A549 (cell line): ENCODE results near the gene DDN.

Source experiments
- EHF ChIP-seq: fragments of 250-450 bp; sonication (Bioruptor Pico); IDR thresholded peaks from 2 replicates; pipeline ENCODE4 v1.5.0; 2020; ENCODE audit warnings: mild to moderate bottlenecking
- EHMT2 ChIP-seq: fragments of 200-600 bp; sonication (generic); IDR thresholded peaks from 2 replicates; pipeline ENCODE4 v1.6.1; 2016; ENCODE audit warnings: antibody characterized with exemption, low read depth, mild to moderate bottlenecking, moderate library complexity
- JUNB ChIP-seq: fragments of >200 bp; sonication (Bioruptor Twin); formaldehyde crosslinking; IDR thresholded peaks from 2 replicates; pipeline ENCODE4 v1.6.1; 2016
- NFE2L2 ChIP-seq: fragments of 150-350 bp; conservative IDR thresholded peaks from 2 replicates; pipeline ENCODE4 v1.6.1; 2014; ENCODE audit warnings: low read length
- NR3C1 ChIP-seq: fragments of >200 bp; sonication (Bioruptor Twin); formaldehyde crosslinking; IDR thresholded peaks from 3 replicates; pipeline ENCODE4 v1.6.1; 2017
- POLR2A ChIP-seq: IDR thresholded peaks from 2 replicates; pipeline ENCODE4 v1.6.1; 2012; ENCODE audit warnings: mild to moderate bottlenecking, low read length
- RAD21 ChIP-seq, 2 experiments: fragments of >200 bp in 1 of 2; sonication (Bioruptor Twin) in 1 of 2; formaldehyde crosslinking in 1 of 2; IDR thresholded peaks in 1 of 2; conservative IDR thresholded peaks in 1 of 2; 2 replicates in 1 of 2; 3 replicates in 1 of 2; pipeline ENCODE4 v1.6.1; 2012 to 2018; ENCODE audit warnings: inconsistent platforms in 1 of 2
- RCOR1 ChIP-seq: fragments of 150-350 bp; IDR thresholded peaks from 2 replicates; pipeline ENCODE4 v1.6.1; 2014; ENCODE audit warnings: antibody characterized with exemption, low read length, low read depth
- REST ChIP-seq: fragments of 200-600 bp; sonication (generic); IDR thresholded peaks from 2 replicates; pipeline ENCODE4 v1.6.1; 2016; ENCODE audit warnings: antibody characterized with exemption, mild to moderate bottlenecking, moderate library complexity
- TFCP2L1 ChIP-seq: fragments of 250-450 bp; sonication (Bioruptor Pico); IDR thresholded peaks from 2 replicates; pipeline ENCODE4 v1.5.0; 2021; ENCODE audit warnings: mild to moderate bottlenecking
- TF ChIP-seq, protein P1 (sequence below): fragments of >200 bp; sonication (Bioruptor Twin); formaldehyde crosslinking; IDR thresholded peaks from 3 replicates; pipeline ENCODE4 v1.5.1; 2016

- TF ChIP-seq REST (no peak), RCOR1 (no peak), JUNB (no peak), TFCP2L1 (CRISPR knock-in tag) (no peak), NFE2L2 (no peak), EHF (CRISPR knock-in tag) (no peak), EHMT2 (no peak), POLR2A (no peak), NR3C1 (no peak), RAD21 (conservative IDR thresholded peaks at IDR 0.05 in 1 of 2, IDR thresholded peaks at IDR 0.05 in 1 of 2) (no peak)
- TF ChIP-seq, protein P1, sequence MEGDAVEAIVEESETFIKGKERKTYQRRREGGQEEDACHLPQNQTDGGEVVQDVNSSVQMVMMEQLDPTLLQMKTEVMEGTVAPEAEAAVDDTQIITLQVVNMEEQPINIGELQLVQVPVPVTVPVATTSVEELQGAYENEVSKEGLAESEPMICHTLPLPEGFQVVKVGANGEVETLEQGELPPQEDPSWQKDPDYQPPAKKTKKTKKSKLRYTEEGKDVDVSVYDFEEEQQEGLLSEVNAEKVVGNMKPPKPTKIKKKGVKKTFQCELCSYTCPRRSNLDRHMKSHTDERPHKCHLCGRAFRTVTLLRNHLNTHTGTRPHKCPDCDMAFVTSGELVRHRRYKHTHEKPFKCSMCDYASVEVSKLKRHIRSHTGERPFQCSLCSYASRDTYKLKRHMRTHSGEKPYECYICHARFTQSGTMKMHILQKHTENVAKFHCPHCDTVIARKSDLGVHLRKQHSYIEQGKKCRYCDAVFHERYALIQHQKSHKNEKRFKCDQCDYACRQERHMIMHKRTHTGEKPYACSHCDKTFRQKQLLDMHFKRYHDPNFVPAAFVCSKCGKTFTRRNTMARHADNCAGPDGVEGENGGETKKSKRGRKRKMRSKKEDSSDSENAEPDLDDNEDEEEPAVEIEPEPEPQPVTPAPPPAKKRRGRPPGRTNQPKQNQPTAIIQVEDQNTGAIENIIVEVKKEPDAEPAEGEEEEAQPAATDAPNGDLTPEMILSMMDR = no peak
These were observed 9.8 kb upstream of the DDN start for GRCh38 chr12:49008943-49009342.
